Fibroblast of skin of scalp (primary cell): ENCODE data around the gene PDCD11.
A peak's percentile ranks its signal among the peaks of the same experiment; 100 is the strongest.

Experiments used
- DNase-seq: peaks from one replicate; pipeline ENCODE4 v3.0.0-alpha.2; 2013

The PDCD11 gene

DNA sequence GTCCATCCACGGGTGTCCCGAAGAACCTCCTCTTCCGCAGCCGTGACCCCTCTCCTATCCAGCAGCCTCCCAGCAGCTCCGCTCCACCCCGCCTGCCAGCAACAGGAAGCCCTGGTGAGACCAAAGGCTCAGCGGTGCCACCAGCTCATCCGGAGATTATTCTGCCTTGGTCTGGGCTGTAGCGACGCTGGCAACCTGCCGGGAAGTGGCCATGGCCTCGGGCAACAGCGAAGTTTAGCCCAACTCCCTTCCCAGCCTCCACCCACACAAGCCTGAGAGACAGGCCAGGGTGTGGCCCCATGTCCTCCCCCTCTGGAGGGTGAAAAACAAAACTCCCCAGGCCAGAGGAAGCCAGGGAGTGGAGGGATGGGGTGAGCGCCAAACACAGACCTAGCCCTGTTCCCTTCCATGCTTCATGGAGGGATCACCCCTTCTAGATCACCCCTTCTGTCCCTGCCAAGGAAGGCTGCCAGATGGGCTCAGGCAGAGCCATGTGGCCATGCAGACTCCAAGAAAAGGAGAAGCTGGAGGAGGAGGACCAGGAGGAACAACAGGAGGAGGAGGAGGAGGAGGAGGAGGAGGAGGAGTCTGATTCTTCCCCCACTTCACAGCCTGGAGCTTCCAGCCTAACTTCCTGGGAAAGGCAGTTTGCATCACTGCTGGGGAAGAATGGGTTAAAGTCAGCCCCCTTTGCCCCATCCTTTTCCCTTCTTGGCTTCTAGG lies 54.8 kb downstream of the PDCD11 start:
- peak; percentile 66 for DNase-seq

DNA sequence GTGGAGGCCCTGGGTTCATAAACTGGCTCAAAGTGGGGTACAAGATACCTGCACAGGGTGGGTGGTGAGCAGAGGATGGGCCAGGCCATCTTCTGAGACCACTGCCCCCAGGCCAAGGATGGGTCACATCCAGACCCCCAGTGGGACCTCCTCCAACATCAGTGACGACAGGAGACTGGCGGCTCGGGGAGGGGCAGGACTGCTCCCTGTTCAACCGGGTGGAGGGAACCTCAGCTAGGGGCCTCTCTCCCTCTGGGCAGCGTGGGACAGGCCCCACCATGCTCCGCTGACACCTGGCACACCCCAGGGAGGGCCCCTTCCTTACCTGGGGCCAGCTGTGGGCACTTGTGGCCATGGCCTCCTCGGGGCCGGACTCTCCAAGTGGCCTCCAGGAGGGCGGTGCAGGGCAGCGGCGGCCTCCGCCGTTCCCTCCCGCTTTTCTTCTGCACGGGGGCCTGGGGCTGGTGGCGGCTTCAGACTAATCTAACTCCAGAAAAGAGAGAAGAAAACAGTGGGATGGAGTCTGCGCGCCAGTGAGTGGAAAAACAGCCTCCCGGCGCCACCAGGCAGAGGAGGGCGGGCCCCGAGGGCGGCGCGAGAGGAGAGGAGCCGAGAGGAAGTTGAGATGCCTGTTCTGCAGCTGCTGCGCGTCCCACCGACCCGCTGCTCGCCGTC lies 55.5 kb downstream of the PDCD11 start, which contains the start of gene CALHM2:
CALHM2 (minus strand) TSS at position 540 of the 675 bp plus-strand sequence. CDS start 2,429 bp downstream, outside the sequence.
- DNase-seq: peak; percentile 60

- no peak for DNase-seq
Measured at GRCh38 chr10:103452506-103453230, 56.2 kb downstream of the PDCD11 start.

DNA sequence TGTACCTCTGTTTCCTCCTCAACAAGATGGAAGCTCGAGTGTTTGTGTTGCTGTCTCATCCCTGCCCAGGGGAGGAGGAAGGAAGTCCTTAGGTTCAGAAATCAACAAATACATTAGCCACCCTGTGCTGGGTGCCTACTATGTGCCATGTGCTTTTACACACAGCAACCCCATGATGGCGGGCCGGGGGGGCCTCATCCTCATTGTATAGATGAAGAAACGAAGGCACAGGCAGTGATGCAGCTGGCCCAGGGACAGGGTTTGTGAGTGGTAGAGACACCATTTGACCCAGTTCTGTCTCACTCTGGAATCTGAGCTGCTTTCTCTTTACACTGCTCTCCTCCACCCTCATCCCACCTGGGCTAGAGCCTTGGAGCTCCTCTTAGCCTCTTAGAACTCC lies 57.6 kb downstream of the PDCD11 start:
- DNase-seq: no peak

DNA sequence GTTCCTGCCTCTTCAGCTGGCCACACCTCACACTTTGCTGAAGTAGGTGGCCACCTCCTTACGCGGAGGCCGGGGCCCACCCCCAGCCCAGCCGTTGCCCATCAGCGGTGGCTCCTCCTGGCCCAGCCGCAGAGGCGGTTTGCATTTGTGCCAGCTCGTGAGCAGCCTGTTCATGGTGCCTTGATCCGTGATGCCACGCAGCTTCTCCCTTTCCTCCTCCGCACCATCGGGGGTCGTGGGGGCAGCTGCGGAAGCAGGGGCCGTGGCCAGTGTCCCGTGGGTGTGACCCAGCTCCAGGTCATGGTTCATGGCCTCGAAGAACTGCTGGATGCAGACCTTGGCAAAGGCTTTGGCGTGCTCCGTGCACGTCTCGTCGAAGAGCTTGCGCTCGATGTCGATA lies 58.8 kb downstream of the PDCD11 start:
- DNase-seq: no peak

GRCh38 chr10:103456074-103456660 lies 59.7 kb downstream of the PDCD11 start:
- no peak for DNase-seq

- no peak for DNase-seq
Measured at GRCh38 chr10:103457176-103457712, 60.8 kb downstream of the PDCD11 start.

DNA sequence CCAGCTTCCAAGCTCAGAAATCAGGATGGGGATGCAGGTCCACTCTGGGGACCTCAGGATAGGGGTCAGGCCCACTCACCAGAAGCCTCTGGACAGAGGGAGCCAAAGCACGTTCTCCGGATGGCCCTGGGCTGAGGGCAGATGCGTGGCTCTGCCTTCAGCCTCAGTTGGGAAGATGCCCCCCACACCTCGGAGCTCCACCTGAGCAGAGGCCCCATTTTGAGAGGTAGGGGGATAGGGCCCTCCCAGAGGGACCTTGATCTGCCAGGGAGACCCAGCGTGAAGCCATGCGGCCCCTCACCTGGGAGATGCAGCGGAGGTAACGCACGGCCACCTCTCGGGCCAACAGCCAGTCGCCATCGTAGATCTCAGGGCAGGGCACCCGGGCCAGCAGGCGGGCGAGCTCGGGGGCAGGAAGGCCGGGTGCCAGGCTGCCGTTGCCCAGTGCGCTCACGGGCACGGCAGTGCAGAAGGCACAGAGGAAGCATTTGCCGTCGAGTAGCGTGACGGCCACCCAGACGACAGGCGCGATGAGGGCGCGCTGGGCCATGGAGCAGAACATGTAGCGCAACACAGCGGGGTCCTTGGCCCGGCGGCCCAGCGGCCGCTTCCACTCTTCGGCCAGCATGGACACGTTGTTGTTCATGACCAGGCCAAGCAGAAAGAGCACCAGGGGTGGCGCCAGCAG lies 61.6 kb downstream of the PDCD11 start:
- DNase-seq: no peak

DNA sequence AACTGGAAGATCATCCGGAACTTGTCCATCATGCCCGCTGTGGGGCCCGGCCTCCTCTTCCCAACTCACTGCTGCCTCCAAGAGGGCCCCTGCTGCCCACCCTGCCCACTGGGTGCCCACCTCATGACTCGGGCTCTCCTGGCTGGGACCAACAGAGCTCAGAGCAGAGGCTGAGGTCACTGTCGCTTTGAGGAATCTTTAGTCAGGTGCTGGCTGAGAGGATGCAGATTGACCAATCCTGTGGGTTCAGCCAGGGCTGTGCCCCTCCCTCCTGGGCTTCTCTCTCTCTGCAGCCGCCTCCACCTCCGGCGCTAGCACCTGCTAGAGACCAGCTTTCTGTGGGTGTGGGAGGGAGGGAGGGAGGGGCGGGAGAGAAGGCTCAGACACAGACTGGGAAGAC lies 62.3 kb downstream of the PDCD11 start, which contains the start of gene CALHM1:
CALHM1 (minus strand) TSS at position 181 of the 400 bp plus-strand sequence; CDS start at position 32, 149 bp downstream.
- no peak for DNase-seq

DNA sequence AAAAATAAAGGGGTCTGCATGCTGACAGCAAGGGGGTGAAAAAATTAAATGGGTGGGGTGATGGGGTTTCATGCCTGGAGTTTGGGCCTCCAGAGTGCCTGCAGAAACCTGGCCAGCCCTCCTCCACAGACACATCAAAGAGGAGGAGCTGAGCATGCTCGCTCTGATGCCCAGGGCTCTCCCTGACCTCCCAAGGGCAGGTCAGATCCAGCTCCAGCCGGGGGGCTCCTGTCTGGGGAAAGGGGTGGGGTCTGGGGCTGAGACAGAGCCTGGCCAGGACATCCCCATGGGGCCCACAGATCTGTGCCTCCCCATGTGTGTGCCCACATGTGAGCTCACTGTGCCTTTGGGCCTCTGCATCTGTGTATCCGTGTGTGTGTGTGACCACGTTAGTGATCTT lies 63.2 kb downstream of the PDCD11 start:
- no peak for DNase-seq

GRCh38 chr10:103463499-103463898 lies 67.1 kb downstream of the PDCD11 start:
- DNase-seq: no peak

- no peak for DNase-seq
Measured at GRCh38 chr10:103465411-103466179, 69.2 kb downstream of the PDCD11 start.

DNA sequence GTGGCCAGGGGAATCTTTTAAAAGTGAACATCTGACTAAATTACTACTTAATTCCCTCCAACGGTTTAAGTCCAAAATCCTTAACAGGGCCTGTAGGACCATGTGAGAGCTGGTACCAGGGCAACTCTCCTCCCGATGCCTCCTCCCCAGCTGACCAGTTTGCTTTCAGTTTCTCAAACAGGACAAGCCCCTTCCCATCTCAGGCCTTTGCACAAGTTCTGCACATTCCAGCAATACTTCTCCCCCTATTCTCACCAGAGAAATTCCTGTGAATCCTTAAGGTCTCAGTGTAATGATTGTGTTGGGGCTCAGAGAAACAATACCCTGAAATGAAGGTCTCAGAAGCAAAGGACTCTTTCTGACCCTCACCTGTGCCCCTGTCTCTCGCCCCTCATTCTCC lies 70.3 kb downstream of the PDCD11 start:
- DNase-seq: peak; percentile 46

- DNase-seq: no peak
Measured at GRCh38 chr10:103467406-103467805, 71.0 kb downstream of the PDCD11 start.

DNA sequence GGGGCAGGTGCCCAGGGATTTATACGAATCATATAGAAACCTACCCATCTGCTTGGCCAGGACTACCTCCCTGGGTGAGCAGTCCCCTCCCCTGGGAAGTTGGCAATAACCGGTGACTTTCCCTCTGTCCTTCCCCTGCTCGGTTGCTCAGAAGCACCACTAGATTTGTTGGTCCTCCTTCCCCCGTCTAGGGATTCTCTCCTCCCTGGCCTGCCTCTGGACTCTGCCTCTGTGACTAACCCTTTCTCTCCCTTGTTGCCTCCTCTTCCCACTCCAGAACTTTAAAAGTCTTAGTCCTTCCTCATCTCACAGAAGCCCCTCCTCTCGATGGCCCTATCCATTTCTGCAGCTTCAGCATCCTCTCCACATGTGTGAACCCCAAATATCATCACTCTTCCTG lies 72.8 kb downstream of the PDCD11 start:
- DNase-seq: no peak

GRCh38 chr10:103470761-103471653 lies 74.6 kb downstream of the PDCD11 start:
- no peak for DNase-seq

DNA sequence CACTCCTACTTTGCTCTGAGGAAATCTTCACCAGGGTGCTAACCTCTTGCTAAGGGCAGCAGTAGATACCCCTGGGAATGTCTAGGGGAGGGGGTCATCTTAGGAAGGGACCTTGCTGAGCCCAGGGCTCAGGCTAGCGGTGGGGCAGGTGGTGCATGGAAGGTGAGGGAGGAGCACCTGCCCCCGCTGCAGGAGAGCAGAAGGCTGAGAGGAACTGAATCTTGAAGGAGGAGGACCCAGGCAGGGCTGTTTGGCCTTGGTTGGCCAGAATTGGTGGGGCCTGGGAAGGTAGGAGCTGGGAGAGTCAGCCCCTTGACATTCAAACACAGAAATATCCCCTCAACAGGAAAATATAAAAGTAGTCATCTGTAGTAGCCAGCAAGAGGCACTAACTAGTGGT lies 75.6 kb downstream of the PDCD11 start:
- no peak for DNase-seq

DNA sequence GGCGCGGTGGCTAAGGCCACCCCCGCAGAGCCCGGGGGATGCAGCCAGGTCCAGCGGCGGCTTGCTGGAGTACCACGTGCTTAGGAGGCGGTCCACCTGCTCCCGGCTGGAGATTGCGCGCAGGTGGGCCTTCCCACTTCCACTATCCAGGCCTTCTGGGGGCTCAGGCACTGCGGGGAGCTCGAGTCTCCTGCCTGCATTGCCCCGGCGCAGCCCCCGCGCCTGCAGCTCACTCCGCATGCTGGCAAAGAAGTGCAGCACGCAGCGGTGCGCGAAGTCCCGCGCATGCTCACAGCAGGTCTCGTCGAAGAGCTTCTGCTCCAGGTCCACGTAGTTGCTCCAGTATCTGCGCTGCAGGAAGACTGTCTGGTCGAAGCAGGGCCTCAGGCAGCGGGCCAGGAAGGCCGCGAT lies 76.8 kb downstream of the PDCD11 start:
- DNase-seq: no peak

GRCh38 chr10:103474077-103474476 lies 77.7 kb downstream of the PDCD11 start:
- no peak for DNase-seq

DNA sequence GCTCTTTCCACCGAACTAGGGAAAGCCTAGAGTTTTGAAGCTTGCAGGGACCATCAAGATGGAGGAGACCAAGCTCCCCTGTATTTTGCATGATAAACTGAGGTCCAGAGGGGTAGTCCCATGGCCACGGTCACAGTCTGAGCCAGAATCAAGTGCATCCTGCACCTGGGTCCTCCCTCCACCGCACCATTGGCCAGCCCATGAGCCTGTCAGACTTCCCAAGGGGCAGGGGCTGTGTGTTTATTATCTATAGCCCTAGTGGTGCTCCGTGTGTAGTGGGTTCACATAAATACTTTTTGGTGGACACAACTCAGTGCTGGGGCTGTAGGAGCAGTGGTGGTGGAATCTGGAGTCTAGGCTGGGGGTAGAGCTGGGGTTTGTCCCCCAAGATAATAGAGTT lies 79.0 kb downstream of the PDCD11 start:
- DNase-seq: no peak
